GM12891 (cell line): Measurements from ENCODE around the gene SPON2.

ENCODE experiments used
- PAX5 ChIP-seq: IDR thresholded peaks from 2 replicates; pipeline ENCODE4 v1.6.1; 2011; ENCODE audit warnings: low read length, moderate library complexity, mild to moderate bottlenecking; ENCODE audit not compliant: insufficient read depth, severe bottlenecking
- POLR2A ChIP-seq: IDR thresholded peaks from 2 replicates; pipeline ENCODE4 v1.6.1; 2011; ENCODE audit warnings: low read depth, low read length, control low read depth
- POLR2AphosphoS5 ChIP-seq: IDR thresholded peaks from 2 replicates; pipeline ENCODE4 v1.6.1; 2011; ENCODE audit warnings: low read depth, low read length, control low read depth
- TAF1 ChIP-seq: IDR thresholded peaks from 2 replicates; pipeline ENCODE4 v1.6.1; 2011; ENCODE audit warnings: low read depth, low read length, control low read depth

DNA sequence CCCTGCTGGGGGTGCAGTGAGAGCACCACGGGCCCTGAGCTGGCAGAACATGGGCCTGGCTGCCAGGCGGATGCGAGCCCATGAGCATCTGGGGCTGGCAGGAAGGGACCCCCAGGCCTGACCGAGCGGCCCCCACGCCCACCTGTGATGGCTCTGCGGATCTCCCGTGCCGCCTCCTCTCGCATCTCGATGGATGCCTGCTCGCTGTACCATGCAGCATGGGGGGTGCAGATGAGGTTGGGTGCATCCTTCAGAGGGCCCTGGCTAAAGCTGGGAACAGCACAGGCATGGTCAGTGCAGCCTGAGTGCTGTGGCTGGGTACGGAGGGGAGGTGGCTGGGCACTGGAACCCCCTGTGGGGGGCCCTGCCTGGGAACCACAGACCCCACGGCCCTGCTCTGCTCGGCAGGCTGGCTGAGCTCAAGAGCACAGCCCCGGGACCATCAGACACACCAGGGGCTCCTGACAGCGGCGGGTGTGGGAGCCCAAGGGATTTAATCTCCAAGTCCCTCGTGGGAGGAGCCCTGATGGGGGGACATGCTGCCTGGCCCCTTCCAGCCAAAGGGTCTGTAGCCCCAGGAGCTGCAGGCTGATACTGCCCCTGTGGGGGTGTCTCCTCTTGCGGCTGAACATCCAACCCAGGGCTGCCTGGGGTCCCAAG is 41.1 kb upstream of the SPON2 start:
- TF ChIP-seq POLR2A (no peak), POLR2AphosphoS5 (no peak), PAX5 (no peak), TAF1 (no peak)
